Measurements from ENCODE around the gene NOTCH1.

NOTCH1 gene

DNA sequence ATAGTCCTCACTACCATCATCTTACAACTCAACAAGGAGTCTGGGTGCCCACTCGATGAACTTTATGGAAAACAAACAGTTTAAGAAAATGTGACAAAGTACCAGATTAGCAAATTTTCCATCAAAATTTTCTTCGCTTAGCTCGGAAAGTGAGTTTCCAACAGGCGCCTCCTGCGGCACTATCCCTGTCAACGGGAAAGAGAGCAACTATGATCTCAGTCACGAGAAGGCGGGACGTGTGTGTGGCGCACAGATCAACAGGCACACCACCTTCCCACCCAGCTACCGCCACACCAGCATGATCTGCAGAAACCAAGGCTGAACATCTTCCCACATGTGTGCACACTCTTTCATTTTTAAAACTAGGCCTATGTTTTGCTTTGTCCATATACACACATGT is 92.5 kb downstream of the NOTCH1 start:
- TF ChIP-seq, protein P1, sequence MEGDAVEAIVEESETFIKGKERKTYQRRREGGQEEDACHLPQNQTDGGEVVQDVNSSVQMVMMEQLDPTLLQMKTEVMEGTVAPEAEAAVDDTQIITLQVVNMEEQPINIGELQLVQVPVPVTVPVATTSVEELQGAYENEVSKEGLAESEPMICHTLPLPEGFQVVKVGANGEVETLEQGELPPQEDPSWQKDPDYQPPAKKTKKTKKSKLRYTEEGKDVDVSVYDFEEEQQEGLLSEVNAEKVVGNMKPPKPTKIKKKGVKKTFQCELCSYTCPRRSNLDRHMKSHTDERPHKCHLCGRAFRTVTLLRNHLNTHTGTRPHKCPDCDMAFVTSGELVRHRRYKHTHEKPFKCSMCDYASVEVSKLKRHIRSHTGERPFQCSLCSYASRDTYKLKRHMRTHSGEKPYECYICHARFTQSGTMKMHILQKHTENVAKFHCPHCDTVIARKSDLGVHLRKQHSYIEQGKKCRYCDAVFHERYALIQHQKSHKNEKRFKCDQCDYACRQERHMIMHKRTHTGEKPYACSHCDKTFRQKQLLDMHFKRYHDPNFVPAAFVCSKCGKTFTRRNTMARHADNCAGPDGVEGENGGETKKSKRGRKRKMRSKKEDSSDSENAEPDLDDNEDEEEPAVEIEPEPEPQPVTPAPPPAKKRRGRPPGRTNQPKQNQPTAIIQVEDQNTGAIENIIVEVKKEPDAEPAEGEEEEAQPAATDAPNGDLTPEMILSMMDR (IDR thresholded peaks at IDR 0.05; ENCODE audit: low read depth, low read length) = no peak
- DNase-seq (ENCODE audit: extremely low read depth, low read depth) = no peak

DNA sequence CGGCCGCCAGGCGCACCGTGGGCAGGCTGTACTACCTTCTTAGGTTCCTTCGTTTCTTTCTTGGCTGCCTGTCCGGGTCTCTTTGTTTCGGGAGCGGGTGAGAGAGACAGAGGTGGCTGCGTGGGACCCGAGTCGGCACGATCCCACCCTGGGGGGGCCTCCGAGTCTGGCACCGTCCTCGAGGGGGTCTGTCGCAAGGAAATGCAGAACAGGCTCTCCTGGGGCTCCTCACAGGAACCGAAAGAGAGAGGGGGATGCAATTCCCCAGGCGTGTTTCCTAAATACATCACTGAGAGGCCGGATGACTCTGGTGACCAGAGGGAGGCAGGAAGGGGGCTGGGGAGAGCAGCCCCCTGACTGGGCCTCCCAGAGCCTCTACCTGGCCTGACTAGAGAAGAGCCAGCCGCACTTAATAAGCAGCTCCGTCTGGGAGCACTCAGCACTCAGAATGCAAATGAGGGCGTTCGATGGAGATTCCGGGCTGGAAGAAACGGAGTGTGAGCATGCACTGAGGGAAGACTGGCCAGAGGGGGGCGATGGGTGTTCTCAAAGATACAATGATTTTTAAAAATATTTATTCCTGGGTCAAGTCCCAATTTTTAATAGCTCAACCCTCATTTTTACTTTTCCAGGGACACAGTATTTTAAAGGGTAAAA is 94.5 kb downstream of the NOTCH1 start:
- TF ChIP-seq, protein P1 (IDR thresholded peaks at IDR 0.05; ENCODE audit: low read depth, low read length) = no peak
- DNase-seq (ENCODE audit: extremely low read depth, low read depth) = no peak

DNA sequence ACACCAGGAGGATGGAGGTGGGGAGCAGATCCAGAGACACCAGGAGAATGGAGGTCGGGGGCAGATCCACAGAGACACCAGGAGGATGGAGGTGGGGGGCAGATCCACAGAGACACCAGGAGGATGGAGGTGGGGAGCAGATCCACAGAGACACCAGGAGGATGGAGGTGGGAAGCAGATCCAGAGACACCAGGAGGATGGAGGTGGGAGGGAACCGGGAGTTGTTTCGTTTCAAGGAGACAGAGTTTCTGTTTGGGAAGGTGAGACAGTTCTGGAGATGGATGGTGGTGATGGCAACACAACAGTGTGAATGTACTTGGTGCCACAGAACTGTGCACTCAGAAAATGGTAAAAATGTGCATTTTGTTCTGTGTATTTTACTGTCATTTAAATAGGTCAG is 97.2 kb downstream of the NOTCH1 start:
- TF ChIP-seq, protein P1 (IDR thresholded peaks at IDR 0.05; ENCODE audit: low read depth, low read length) = no peak
- no peak for DNase-seq (ENCODE audit: extremely low read depth, low read depth)

DNA sequence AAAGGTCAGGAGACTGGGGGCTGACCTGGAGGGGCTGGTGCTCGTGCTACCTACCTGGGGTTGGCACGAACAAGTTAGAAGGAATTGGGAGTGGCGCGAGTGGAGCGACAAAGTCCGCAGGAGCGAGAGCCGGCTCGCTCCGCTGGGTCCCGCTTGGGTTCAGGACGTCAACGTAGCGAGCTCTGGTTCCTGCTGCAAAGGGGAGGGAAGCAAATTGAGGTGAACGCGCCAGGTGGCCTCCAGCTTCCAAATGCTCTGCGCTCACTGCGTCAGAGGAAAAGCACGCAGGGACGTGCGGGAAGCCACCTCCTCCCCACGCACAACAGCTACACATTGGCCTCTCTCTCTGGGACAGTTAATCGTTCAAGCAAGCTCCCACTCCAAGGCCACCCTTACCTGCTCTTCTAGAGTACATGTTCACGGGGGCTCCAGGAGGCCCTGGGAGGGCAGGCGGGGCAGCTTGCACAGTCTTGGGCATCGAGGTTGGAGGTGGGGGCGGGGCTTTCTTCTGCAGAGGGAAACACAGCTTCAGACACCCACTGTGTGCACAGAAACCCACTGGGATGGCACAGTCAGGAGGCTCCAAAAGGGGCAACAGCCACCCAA is 98.6 kb downstream of the NOTCH1 start:
- DNase-seq (ENCODE audit: extremely low read depth, low read depth) = no peak
- TF ChIP-seq, protein P1 (IDR thresholded peaks at IDR 0.05; ENCODE audit: low read depth, low read length) = no peak

DNA sequence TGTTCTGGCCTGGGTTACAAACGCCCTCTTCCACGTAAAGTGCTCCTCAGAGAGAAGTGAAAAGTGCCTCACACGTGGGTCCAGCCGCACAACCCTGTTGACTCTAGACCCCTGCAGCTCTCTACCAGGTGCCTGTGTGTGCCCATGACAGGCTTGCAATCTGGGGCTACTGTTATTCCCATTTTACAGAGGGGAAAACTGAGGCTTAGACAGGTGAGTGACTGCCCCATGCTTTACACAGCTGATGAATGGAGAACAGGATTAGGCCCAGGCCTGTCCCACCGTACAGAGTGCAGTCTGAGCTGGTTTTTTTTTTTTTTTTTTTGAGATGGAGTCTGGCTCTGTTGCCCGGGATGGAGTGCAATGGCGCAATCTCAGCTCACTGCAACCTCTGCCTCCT is 100.0 kb downstream of the NOTCH1 start:
- TF ChIP-seq, protein P1 (IDR thresholded peaks at IDR 0.05; ENCODE audit: low read depth, low read length) = no peak
- no peak for DNase-seq (ENCODE audit: extremely low read depth, low read depth)

All from AG09319 (cell line).